Measurements from ENCODE around the gene PEX14.

The PEX14 gene

DNA sequence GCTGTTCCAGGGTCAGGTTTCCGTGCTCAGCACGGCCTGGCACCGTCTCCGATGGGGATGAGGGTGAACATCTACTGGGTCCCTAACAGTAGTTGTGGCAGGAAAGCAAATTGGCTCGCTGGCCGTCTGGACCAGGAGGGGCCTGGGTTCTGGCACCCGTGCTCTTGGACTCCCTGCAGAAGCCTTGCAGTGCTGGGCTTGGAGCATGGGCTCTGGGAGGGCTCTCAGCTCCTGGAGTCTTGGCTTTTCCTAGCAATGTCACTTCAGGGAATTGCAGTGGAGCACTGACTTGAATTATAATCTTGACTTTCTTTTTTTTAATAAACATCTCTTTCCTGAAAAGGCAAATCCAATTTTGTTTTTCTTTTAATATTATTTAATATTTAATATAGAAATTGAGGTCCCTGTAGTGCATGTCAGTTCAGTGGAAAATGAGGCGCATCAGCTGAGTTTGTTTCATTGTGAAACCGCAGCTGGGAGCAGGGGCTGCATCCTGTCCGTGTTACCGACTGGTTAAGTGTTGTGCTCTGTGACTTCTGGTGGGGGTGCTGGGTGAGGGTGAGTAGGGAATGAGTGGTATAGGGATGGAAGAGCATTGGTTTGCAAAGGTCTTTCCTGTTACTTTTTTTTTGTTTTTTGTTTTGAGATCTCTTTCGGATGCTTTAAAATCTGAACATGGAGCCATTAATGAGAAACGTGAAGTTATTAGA is 64.1 kb downstream of the PEX14 start:
- H3K4me3 ChIP-seq (ENCODE audit: low read depth, low read length) = no peak overlapping the region
- TF ChIP-seq, protein P1, sequence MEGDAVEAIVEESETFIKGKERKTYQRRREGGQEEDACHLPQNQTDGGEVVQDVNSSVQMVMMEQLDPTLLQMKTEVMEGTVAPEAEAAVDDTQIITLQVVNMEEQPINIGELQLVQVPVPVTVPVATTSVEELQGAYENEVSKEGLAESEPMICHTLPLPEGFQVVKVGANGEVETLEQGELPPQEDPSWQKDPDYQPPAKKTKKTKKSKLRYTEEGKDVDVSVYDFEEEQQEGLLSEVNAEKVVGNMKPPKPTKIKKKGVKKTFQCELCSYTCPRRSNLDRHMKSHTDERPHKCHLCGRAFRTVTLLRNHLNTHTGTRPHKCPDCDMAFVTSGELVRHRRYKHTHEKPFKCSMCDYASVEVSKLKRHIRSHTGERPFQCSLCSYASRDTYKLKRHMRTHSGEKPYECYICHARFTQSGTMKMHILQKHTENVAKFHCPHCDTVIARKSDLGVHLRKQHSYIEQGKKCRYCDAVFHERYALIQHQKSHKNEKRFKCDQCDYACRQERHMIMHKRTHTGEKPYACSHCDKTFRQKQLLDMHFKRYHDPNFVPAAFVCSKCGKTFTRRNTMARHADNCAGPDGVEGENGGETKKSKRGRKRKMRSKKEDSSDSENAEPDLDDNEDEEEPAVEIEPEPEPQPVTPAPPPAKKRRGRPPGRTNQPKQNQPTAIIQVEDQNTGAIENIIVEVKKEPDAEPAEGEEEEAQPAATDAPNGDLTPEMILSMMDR (IDR thresholded peaks at IDR 0.05; ENCODE audit: low read depth, low read length, missing control alignments) = no peak
- in situ Hi-C loops (cut with HindIII; ENCODE audit: low sequenced_read_pairs) = loop anchor here (5.0 to 25.0 kb wide), 2 partner anchors 64 to 298 kb away; no protein-coding TSS in a partner anchor
- DNase-seq (ENCODE audit: low read depth) = no peak

DNA sequence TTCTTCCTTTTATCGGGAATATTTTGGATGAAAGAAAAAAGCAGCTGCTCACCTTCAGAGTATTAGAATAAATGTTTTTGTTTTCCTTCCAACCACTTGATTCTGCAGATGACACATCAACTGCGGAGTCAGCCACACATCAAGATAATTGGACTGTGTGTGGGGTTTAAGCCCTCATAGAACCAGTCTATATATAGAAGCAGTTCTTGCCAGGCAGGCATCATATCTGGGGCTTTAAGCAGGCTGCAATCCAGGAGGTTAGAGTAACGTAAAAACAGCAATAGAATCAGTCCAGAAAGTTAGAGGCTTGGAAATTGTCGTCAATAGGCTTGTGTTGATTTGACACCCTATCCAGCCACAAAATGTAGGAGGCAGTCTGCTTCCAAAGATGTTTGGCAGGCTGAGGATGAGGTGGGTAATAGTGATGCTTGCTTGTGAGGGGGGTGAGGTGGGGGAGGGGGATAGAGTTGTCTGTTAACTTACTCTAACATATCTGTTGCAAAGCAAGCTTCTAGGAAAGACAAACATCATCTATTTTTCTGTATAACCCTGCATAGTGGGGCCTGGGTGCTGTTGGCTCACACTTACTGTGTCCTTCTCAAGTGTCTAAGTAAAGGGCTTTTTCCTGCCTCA is 64.8 kb downstream of the PEX14 start:
- in situ Hi-C loops (cut with HindIII; ENCODE audit: low sequenced_read_pairs) = loop anchor here (5.0 to 25.0 kb wide), 2 partner anchors 63 to 298 kb away; no protein-coding TSS in a partner anchor
- peak; percentile 26 for DNase-seq (ENCODE audit: low read depth)
- H3K4me3 ChIP-seq (ENCODE audit: low read depth, low read length) = no peak overlapping the region
- TF ChIP-seq, protein P1 (IDR thresholded peaks at IDR 0.05; ENCODE audit: low read depth, low read length, missing control alignments) = no peak

DNA sequence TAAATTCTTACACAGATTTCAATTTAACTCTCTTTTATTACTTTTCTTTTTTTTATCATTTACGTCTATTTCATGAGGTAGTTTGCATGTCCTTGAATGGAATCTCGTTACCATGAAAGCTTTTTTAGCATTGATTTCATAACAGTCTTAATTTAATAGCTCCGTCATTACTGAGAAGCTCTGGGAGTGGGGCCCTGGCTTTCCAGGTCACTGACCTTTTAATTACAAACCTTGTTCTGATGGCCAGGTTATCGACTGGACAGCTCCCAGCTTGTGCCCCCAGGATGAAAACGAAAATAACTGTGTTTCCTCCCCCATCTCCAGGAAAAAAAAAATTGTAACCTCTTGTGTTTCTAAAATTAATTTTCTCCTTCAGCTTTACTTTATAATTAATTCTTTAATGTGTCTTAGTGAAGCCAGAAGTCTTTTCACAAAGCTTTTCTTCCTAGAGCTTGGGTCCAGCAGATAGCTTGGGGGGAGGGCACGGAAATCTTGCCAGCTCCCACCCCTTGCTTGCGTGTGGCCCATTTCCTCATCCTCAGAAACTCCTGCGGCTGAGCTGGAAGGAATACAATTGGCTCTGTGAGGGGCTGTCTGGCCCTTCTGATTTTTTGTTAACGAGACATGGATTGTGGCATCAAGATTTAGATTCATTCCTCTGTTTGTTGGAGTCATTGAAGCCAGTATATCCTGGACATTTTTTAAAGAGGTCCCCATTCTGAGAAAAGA is 65.7 kb downstream of the PEX14 start:
- in situ Hi-C loops (cut with HindIII; ENCODE audit: low sequenced_read_pairs) = loop anchor here (25.0 kb wide), 1 partner anchor 297 kb away; no protein-coding TSS in a partner anchor
- TF ChIP-seq, protein P1 (IDR thresholded peaks at IDR 0.05; ENCODE audit: low read depth, low read length, missing control alignments) = no peak
- peak; percentile 62 for DNase-seq (ENCODE audit: low read depth)
- H3K4me3 ChIP-seq (ENCODE audit: low read depth, low read length) = no peak overlapping the region

DNA sequence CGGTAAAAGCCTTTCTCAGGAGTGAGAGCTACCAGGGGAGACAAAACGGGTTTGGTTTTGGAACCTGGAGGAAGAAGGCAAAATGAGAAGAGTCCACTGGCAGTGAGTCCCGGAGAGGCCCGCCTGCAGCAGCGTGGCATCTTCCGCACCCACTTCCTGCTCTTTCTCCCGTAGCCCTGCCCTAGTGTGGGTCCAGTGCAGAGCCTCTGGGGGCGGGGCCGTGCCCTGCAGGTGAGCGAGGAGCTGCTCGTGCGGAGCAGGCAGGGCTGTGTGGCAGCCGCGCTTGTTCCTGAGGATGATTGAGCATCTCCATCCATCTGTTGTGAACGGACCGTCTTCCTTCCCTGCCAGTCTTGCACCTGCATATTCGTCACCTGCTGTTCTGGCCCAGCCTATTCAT is 66.5 kb downstream of the PEX14 start:
- in situ Hi-C loops (cut with HindIII; ENCODE audit: low sequenced_read_pairs) = loop anchor here (25.0 kb wide), 1 partner anchor 296 kb away; no protein-coding TSS in a partner anchor
- TF ChIP-seq, protein P1 (IDR thresholded peaks at IDR 0.05; ENCODE audit: low read depth, low read length, missing control alignments) = no peak
- no peak overlapping the region for H3K4me3 ChIP-seq (ENCODE audit: low read depth, low read length)
- DNase-seq (ENCODE audit: low read depth) = no peak

DNA sequence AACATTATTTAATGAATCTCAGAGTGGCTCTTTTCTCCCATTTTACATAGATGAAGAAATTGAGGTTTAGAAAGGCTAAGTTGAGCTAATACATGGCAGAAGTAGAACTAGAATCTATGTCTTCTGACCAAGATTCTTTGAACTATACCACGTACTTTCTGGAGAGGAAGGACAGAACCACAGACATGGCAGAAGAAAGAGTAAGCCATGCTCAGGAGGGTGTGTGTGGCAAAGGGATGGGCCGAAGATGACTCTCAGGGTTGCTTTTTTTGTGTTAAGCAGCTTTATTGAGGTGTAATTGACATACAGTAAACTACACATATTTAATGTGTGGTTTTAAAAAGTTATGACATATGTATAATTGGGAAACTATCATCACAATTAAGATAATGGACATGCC is 69.5 kb downstream of the PEX14 start:
- in situ Hi-C loops (cut with HindIII; ENCODE audit: low sequenced_read_pairs) = loop anchor here (25.0 kb wide), 1 partner anchor 293 kb away; no protein-coding TSS in a partner anchor
- DNase-seq (ENCODE audit: low read depth) = no peak
- TF ChIP-seq, protein P1 (IDR thresholded peaks at IDR 0.05; ENCODE audit: low read depth, low read length, missing control alignments) = no peak
- H3K4me3 ChIP-seq (ENCODE audit: low read depth, low read length) = no peak overlapping the region

DNA sequence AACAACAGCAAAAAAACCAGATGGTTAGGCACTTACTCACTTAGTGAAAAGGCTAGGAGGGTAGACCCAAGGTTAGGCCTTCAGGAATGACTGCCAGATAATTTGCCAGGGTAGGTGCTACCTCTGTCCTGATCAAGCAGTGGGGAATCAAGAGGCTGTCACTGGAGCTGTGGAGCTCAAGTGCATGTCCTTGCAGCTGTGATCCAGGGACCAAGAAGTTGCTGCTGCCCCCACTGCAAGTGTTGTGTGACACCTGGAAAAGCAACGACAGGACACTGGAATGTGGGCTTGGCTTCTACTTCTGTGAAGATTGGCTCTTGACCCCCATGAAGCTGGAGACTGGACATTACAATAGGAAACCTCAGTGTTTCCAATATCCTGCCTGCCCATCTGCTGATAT is 72.1 kb downstream of the PEX14 start:
- TF ChIP-seq, protein P1 (IDR thresholded peaks at IDR 0.05; ENCODE audit: low read depth, low read length, missing control alignments) = no peak
- in situ Hi-C loops (cut with HindIII; ENCODE audit: low sequenced_read_pairs) = loop anchor here (25.0 kb wide), 1 partner anchor 290 kb away; no protein-coding TSS in a partner anchor
- no peak for DNase-seq (ENCODE audit: low read depth)
- H3K4me3 ChIP-seq (ENCODE audit: low read depth, low read length) = no peak overlapping the region
